Calu3 (cell line): ENCODE results near the gene FKBP15. TPM values are rescaled to one million over a fixed set of nuclear protein-coding genes. Genes with fewer than 3 reads are reported as not detected.

ENCODE experiments used
- BruUV-seq: library from RNA; stranded (reverse); fragments of 400-500 nt; replicated peaks from 2 replicates; lab custom pipeline; 2021; lab: Mats Ljungman, UMichigan
- CTCF ChIA-PET: fragments of 300-600 bp; sonication (Branson Sonifier 250); formaldehyde crosslinking; loops from one replicate; lab custom pipeline; 2022; ENCODE audit warnings: antibody characterized with exemption; lab: Charles Lee
- DNase-seq: peaks from one replicate; pipeline ENCODE4 v3.0.0; 2022
- H3K27ac Mint-ChIP-seq: one replicate; pipeline ENCODE4 v1.8.0; 2022; ENCODE audit warnings: mixed read lengths; ENCODE audit not compliant: unreplicated experiment
- H3K27me3 Mint-ChIP-seq: one replicate; pipeline ENCODE4 v1.8.0; 2022; ENCODE audit warnings: mixed read lengths; ENCODE audit not compliant: unreplicated experiment
- H3K36me3 Mint-ChIP-seq: one replicate; pipeline ENCODE4 v1.8.0; 2022; ENCODE audit warnings: mild to moderate bottlenecking, moderate library complexity, mixed read lengths; ENCODE audit not compliant: insufficient read depth, unreplicated experiment
- H3K4me1 Mint-ChIP-seq: one replicate; pipeline ENCODE4 v1.8.0; 2022; ENCODE audit warnings: mild to moderate bottlenecking, low read depth, mixed read lengths; ENCODE audit not compliant: unreplicated experiment
- H3K4me3 Mint-ChIP-seq: one replicate; pipeline ENCODE4 v1.8.0; 2022; ENCODE audit warnings: mild to moderate bottlenecking, low read depth, moderate library complexity, mixed read lengths; ENCODE audit not compliant: unreplicated experiment
- H3K9me3 Mint-ChIP-seq: one replicate; pipeline ENCODE4 v1.8.0; 2022; ENCODE audit warnings: low read depth, mixed read lengths; ENCODE audit not compliant: unreplicated experiment
- CTCF ChIP-seq: fragments of 200-600 bp; IDR thresholded peaks from one replicate; pipeline ENCODE4 v1.8.0; 2022; ENCODE audit warnings: antibody characterized with exemption; ENCODE audit not compliant: unreplicated experiment
- intact Hi-C: fragments of 100-400 bp; cut with micrococcal nuclease; formaldehyde crosslinking; loops from one replicate; pipeline ENCODE4 v1.10.0; 2022; ENCODE audit not compliant: unreplicated experiment
- total RNA-seq: library from RNA; stranded (reverse); gene quantifications from 2 replicates; pipeline ENCODE4 v1.2.3, GENCODE V29; 2022

The FKBP15 gene
- total RNA-seq, 1 experiment from 2014 or later, result 19.2 TPM

GRCh38 chr9:113231701-113232100 lies 10.6 kb upstream of the FKBP15 start:
- no TSS peak for BruUV-seq
- no peaks in the 10 kb centered on the region for H3K27me3 Mint-ChIP-seq
- CTCF ChIA-PET, result no interaction called here

GRCh38 chr9:113228130-113228665 lies 7.1 kb upstream of the FKBP15 start:
- no peaks in the 10 kb centered on the region for H3K27me3 Mint-ChIP-seq
- H3K4me1 Mint-ChIP-seq, result peaks cover 4% of the 10 kb centered on the region
- BruUV-seq, result no TSS peak
- H3K36me3 Mint-ChIP-seq, result no peaks in the 10 kb centered on the region
- intact Hi-C loops, result no loop called here
- H3K27ac Mint-ChIP-seq, result no peak overlapping the region
- no peak for TF ChIP-seq CTCF
- H3K4me3 Mint-ChIP-seq, result no peak overlapping the region
- no peaks in the 10 kb centered on the region for H3K9me3 Mint-ChIP-seq
- no peak for DNase-seq
- CTCF ChIA-PET, result interaction anchor here (0.6 kb wide), 1 partner anchor 24 kb away, joined by 3 read pairs; no protein-coding TSS in a partner anchor

More at GRCh38 chr9:113231701-113232100, 10.6 kb upstream of the FKBP15 start:
- no peak for DNase-seq
- Mint-ChIP-seq H3K4me1 (peaks cover 7% of the 10 kb centered on the region), H3K9me3 (no peaks in the 10 kb centered on the region), H3K4me3 (no peak overlapping the region), H3K36me3 (no peaks in the 10 kb centered on the region), H3K27ac (no peak overlapping the region)
- intact Hi-C loops, result no loop called here
- TF ChIP-seq CTCF, result no peak

- DNase-seq, result no peak
- Mint-ChIP-seq H3K9me3 (no peaks in the 10 kb centered on the region), H3K36me3 (peaks cover 2% of the 10 kb centered on the region), H3K27me3 (no peaks in the 10 kb centered on the region), H3K4me1 (peaks cover 6% of the 10 kb centered on the region), H3K27ac (no peak overlapping the region), H3K4me3 (no peak overlapping the region)
- no TSS peak for BruUV-seq
- no peak for TF ChIP-seq CTCF
- CTCF ChIA-PET, result interaction anchor here (0.6 kb wide), 1 partner anchor 74 kb away, joined by 4 read pairs; no protein-coding TSS in a partner anchor
- intact Hi-C loops, result no loop called here
Measured at GRCh38 chr9:113227436-113227835, 6.4 kb upstream of the FKBP15 start.

DNA sequence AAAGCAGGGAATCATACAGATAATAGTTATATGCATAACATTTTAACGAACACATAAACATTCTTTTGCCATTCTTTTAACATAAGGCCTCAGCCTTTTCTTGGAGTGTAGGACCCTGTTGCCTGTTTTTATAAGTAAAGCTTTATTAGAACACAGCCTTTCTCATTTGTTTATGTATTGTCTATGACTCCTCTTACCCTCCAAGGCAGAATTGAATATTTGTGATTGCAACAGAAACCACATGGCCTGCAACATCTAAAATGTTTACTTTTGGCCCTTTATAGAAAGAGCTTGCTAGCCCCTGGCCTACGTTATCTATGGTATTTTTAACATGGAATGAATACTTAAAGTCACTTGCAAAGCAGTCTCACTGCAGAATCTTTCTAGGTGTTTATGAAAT lies 2.9 kb upstream of the FKBP15 start:
- CTCF ChIA-PET, result no interaction called here
- Mint-ChIP-seq H3K27me3 (no peaks in the 10 kb centered on the region), H3K9me3 (no peaks in the 10 kb centered on the region), H3K4me3 (no peak overlapping the region), H3K4me1 (peaks cover 16% of the 10 kb centered on the region), H3K27ac (no peak overlapping the region), H3K36me3 (peaks cover 25% of the 10 kb centered on the region)
- intact Hi-C loops, result no loop called here
- no peak for TF ChIP-seq CTCF
- no TSS peak for BruUV-seq
- no peak for DNase-seq
